ENCODE measurements around the gene GLCE.

GLCE gene

DNA sequence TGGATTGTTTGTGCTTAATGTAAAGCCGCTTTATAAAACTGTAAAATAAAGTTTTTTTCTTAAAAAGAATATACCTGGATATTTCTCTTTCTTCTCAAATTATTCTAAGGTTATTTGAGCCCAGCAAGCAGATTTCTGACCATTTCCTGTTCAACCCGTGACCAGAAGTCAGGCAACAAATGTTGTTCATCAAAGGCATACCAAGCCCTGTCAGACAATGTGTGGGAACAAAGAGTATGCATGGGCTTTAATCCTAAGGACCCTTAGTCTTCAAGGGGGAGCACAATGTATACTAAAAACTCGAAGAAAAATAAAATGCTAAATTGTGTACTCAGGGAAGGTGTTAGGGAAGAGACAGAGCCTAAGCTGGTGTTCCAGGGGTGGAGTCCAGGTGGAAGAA is 111.7 kb downstream of the GLCE start:
- no peak for DNase-seq
- Mint-ChIP-seq H3K9me3 (no peaks in the 10 kb centered on the region), H3K36me3 (ENCODE audit: low read depth) (no peaks in the 10 kb centered on the region), H3K27me3 (ENCODE audit: low read depth, poor library complexity) (peaks cover 2% of the 10 kb centered on the region), H3K4me3 (no peak overlapping the region), H3K4me1 (peaks cover 35% of the 10 kb centered on the region), H3K27ac (no peak overlapping the region)
- TF ChIP-seq, protein P1, sequence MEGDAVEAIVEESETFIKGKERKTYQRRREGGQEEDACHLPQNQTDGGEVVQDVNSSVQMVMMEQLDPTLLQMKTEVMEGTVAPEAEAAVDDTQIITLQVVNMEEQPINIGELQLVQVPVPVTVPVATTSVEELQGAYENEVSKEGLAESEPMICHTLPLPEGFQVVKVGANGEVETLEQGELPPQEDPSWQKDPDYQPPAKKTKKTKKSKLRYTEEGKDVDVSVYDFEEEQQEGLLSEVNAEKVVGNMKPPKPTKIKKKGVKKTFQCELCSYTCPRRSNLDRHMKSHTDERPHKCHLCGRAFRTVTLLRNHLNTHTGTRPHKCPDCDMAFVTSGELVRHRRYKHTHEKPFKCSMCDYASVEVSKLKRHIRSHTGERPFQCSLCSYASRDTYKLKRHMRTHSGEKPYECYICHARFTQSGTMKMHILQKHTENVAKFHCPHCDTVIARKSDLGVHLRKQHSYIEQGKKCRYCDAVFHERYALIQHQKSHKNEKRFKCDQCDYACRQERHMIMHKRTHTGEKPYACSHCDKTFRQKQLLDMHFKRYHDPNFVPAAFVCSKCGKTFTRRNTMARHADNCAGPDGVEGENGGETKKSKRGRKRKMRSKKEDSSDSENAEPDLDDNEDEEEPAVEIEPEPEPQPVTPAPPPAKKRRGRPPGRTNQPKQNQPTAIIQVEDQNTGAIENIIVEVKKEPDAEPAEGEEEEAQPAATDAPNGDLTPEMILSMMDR (IDR thresholded peaks at IDR 0.05), result no peak

DNA sequence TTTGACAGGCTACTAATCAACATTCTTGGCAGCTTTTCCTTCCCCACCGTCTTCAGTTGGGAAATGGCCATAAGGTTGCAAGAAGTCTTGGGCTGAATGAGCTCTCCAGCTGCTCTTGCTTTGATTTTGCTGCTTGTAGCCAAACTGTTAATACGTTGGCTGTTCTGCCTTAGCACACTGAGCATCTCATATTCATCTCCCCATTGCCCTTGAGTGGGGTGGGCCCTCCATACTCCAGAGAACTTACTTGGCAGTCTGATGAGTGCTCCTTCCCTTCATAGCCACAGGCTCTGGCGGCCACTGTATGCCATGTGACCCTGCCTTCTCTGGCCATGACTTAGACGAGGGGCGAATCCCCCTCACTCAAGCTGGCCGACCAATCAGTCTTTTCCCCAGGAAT is 112.5 kb downstream of the GLCE start:
- no peak overlapping the region for H3K27ac Mint-ChIP-seq
- TF ChIP-seq, protein P1 (IDR thresholded peaks at IDR 0.05), result no peak
- peaks cover 35% of the 10 kb centered on the region for H3K4me1 Mint-ChIP-seq

DNA sequence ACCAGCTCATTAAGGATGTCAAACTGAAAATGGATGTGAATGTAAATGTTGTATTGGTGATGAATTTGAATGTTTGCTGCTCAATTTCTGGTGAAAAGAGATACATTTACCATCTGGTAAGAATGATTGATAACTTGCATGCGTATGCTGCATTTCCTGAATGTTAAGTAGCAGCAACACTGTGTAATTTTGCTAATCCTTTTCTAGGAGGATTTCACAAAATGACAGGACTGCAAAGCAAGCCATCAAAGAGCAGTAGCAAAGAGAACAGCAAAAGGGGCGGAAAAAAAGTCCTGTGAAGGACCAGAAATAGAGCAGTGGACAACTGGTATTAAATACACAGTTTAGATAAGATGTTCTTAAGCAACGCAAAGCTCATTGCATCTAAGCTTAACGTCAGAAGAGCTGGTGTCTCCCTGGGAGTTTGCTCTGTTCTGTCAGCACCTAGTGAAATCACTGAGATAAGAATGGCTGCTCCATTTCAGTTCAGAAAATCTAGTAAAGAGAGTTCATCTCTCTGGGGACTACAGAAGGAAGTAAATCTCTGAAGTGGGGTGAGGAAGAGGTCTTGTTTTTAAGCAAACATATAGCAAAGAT is 114.7 kb downstream of the GLCE start:
- no peak overlapping the region for H3K4me3 Mint-ChIP-seq
- H3K27ac Mint-ChIP-seq, result no peak overlapping the region
- no peaks in the 10 kb centered on the region for H3K9me3 Mint-ChIP-seq
- H3K36me3 Mint-ChIP-seq (ENCODE audit: low read depth), result no peaks in the 10 kb centered on the region
- TF ChIP-seq, protein P1 (IDR thresholded peaks at IDR 0.05), result no peak
- peaks cover 43% of the 10 kb centered on the region for H3K4me1 Mint-ChIP-seq
- peaks cover 2% of the 10 kb centered on the region for H3K27me3 Mint-ChIP-seq (ENCODE audit: low read depth, poor library complexity)
- no peak for DNase-seq

More for the DNA sequence above, 112.5 kb downstream of the GLCE start:
- Mint-ChIP-seq H3K9me3 (no peaks in the 10 kb centered on the region), H3K27me3 (ENCODE audit: low read depth, poor library complexity) (peaks cover 2% of the 10 kb centered on the region), H3K4me3 (no peak overlapping the region), H3K36me3 (ENCODE audit: low read depth) (no peaks in the 10 kb centered on the region)
- DNase-seq, result no peak

DNA sequence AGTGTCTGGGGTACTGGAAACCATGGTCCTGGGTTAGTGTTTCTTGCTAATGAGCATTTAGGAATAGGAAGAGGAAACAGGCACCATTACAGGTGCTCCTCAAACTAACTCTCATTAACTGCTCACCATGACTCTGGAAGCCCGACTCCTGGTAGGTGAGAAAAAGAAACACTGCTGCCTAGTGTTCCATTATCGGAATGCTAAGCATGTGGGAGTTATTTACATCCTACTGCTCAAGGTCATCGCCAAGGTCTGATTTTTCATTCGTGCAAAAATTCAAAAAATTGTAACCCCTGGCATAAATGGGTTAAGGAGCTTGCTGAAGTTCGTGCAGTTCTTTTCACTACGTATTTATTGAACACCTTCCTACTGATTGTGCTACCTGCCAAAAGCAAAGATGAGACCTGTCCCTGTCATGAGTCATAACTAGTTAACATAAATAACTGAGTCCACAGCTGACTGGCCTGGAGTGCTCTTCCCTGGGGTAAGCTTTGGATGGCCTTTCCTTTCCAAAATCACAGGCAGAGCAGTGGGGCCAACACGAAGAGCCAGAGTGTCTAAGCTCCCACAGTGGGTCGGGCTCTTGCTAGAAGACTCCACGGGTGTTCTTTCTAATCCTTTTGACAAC is 115.6 kb downstream of the GLCE start:
- peaks cover 48% of the 10 kb centered on the region for H3K4me1 Mint-ChIP-seq
- H3K4me3 Mint-ChIP-seq, result no peak overlapping the region
- no peaks in the 10 kb centered on the region for H3K36me3 Mint-ChIP-seq (ENCODE audit: low read depth)
- no peak overlapping the region for H3K27ac Mint-ChIP-seq
- TF ChIP-seq, protein P1 (IDR thresholded peaks at IDR 0.05), result no peak
- no peak for DNase-seq
- no peaks in the 10 kb centered on the region for H3K9me3 Mint-ChIP-seq
- peaks cover 2% of the 10 kb centered on the region for H3K27me3 Mint-ChIP-seq (ENCODE audit: low read depth, poor library complexity)

DNA sequence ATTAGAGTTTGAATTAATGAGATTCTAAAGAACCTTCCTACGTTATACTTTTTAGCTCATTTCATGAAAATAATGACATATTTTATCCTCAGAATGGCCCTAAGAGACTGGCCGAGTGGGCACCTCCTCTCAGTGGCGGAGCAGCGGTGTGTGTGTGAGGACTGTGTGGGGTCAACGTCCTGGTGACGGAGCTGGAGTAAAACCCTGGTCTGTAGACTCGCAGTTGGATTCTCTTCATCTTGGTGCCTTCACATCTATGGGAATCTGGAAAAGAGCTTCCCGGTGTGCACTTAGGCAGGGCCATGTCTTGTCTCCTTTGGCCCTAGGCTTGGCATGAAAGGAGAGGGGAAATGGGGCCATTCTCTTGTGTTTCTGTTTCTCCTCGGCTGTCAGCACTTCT is 116.9 kb downstream of the GLCE start:
- peaks cover 42% of the 10 kb centered on the region for H3K4me1 Mint-ChIP-seq
- H3K9me3 Mint-ChIP-seq, result no peaks in the 10 kb centered on the region
- DNase-seq, result no peak
- no peak overlapping the region for H3K4me3 Mint-ChIP-seq
- TF ChIP-seq, protein P1 (IDR thresholded peaks at IDR 0.05), result no peak
- peaks cover 2% of the 10 kb centered on the region for H3K27me3 Mint-ChIP-seq (ENCODE audit: low read depth, poor library complexity)
- no peaks in the 10 kb centered on the region for H3K36me3 Mint-ChIP-seq (ENCODE audit: low read depth)
- no peak overlapping the region for H3K27ac Mint-ChIP-seq

DNA sequence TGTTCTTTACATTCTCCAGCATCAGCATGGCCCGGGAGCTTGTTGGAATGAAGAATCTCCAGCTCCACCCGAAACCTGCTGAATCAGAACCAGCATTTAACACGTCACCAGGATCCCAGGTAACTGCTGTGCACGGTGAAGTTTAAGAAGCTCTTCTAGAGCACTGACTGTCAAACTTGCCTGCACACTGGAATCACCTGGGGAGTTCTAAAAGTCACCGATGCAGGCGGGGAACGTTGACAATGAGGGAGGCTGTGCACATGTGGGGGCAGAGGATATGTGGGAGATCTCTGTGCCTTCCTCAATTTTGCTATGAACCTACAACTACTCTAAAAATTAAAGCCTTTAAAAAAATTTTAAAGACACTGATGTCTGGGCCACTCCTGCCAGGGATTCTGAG is 119.2 kb downstream of the GLCE start:
- Mint-ChIP-seq H3K4me3 (no peak overlapping the region), H3K36me3 (ENCODE audit: low read depth) (no peaks in the 10 kb centered on the region), H3K9me3 (no peaks in the 10 kb centered on the region), H3K27ac (no peak overlapping the region), H3K27me3 (ENCODE audit: low read depth, poor library complexity) (no peaks in the 10 kb centered on the region), H3K4me1 (peaks cover 34% of the 10 kb centered on the region)
- TF ChIP-seq, protein P1 (IDR thresholded peaks at IDR 0.05), result no peak
- no peak for DNase-seq
